Spinal cord (tissue), 10 donors: ENCODE measurements around the gene MYO3A. TPM values are rescaled to one million over a fixed set of nuclear protein-coding genes. Genes with fewer than 3 reads are reported as not detected.
"Not testable (repeated sequence)": the region's sequence is repeated elsewhere in the genome, so short reads cannot be mapped to it uniquely, and the experiment has no call there.

Experiments used
- DNase-seq, 6 donors: peaks; one replicate each; pipeline versions ENCODE4 v3.0.0 to v3.0.0-alpha.2; 2013 to 2015; ENCODE audit warnings: low spot score in 6 of 6, low read depth in 4 of 6
- H3K27ac ChIP-seq: one replicate; pipeline ENCODE4 v1.5.1; 2013; ENCODE audit warnings: low read depth, low read length, control low read depth
- H3K27me3 ChIP-seq: one replicate; pipeline ENCODE4 v1.6.1; 2013; ENCODE audit warnings: low read length; ENCODE audit not compliant: control insufficient read depth, insufficient read depth
- H3K36me3 ChIP-seq: one replicate; pipeline ENCODE4 v1.6.1; 2013; ENCODE audit warnings: low read length; ENCODE audit not compliant: control insufficient read depth, insufficient read depth
- H3K4me1 ChIP-seq: one replicate; pipeline ENCODE4 v1.6.1; 2013; ENCODE audit warnings: low read length; ENCODE audit not compliant: control insufficient read depth, insufficient read depth
- H3K4me3 ChIP-seq: one replicate; pipeline ENCODE4 v1.5.1; 2013; ENCODE audit warnings: low read depth, low read length, control low read depth
- H3K9me3 ChIP-seq: one replicate; pipeline ENCODE4 v1.6.1; 2013; ENCODE audit warnings: low read length; ENCODE audit not compliant: control insufficient read depth, insufficient read depth
- WGBS: methylation state at CpG from one replicate; pipeline ENCODE4 v1.1.5; 2013; ENCODE audit warnings: missing lambda C conversion rate; ENCODE audit not compliant: insufficient coverage; 5-methylcytosine and 5-hydroxymethylcytosine counted together
- polyA plus RNA-seq, 2 donors: library from polyadenylated mRNA; unstranded; fragments of 120-200 nt; gene quantifications; one replicate each; pipeline ENCODE4 v1.2.1, GENCODE V29; 2013; ENCODE audit not compliant: insufficient read length in 2 of 2
- total RNA-seq, 2 donors: library from RNA; depleted of rRNA in 1 of 2; stranded (reverse); fragments of 120-200 nt in 1 of 2; fragments of >200 nt in 1 of 2; gene quantifications; one replicate each; pipeline versions ENCODE4 v1.2.3 to v1.2.4, GENCODE V29; 2013 to 2014
- donor health status: healthy.

MYO3A gene
- total and polyA plus RNA-seq, 4 donors: 2.0 to 4.7 (median 3.9) TPM

- no peak overlapping the region for H3K27ac ChIP-seq
- no peaks in the 10 kb centered on the region for H3K36me3 ChIP-seq
- peak in 3 of 6 donors; percentile 11 to 63 (median 40) for DNase-seq
- H3K9me3 ChIP-seq: no peaks in the 10 kb centered on the region
- no peaks in the 10 kb centered on the region for H3K27me3 ChIP-seq
- WGBS: no CpG with 5 or more reads among the region's 2 CpGs
- no peaks in the 10 kb centered on the region for H3K4me1 ChIP-seq
- no peak overlapping the region for H3K4me3 ChIP-seq
Measured at GRCh38 chr10:25966844-25967243, 32.8 kb downstream of the MYO3A start.

- Histone ChIP-seq H3K36me3 (no peaks in the 10 kb centered on the region), H3K4me3 (no peak overlapping the region), H3K9me3 (no peaks in the 10 kb centered on the region), H3K27ac (no peak overlapping the region), H3K27me3 (no peaks in the 10 kb centered on the region), H3K4me1 (no peaks in the 10 kb centered on the region)
- peak in 1 of 6 donors; percentile 48 for DNase-seq
Measured at GRCh38 chr10:25972631-25973030, 38.6 kb downstream of the MYO3A start.

- H3K27me3 ChIP-seq: no peaks in the 10 kb centered on the region
- WGBS: 76% methylated on average over 3 of the region's 3 CpGs
- H3K4me1 ChIP-seq: no peaks in the 10 kb centered on the region
- H3K9me3 ChIP-seq: no peaks in the 10 kb centered on the region
- H3K36me3 ChIP-seq: no peaks in the 10 kb centered on the region
- DNase-seq: no peak
- H3K4me3 ChIP-seq: no peak overlapping the region
- no peak overlapping the region for H3K27ac ChIP-seq
Measured at GRCh38 chr10:25974897-25975459, 40.9 kb downstream of the MYO3A start.

- H3K4me3 ChIP-seq: no peak overlapping the region
- no peaks in the 10 kb centered on the region for H3K9me3 ChIP-seq
- H3K27ac ChIP-seq: no peak overlapping the region
- no peaks in the 10 kb centered on the region for H3K4me1 ChIP-seq
- no peaks in the 10 kb centered on the region for H3K36me3 ChIP-seq
- WGBS: no CpG with 5 or more reads among the region's 1 CpG
- DNase-seq: no peak
- H3K27me3 ChIP-seq: no peaks in the 10 kb centered on the region
Measured at GRCh38 chr10:25978771-25979170, 44.7 kb downstream of the MYO3A start.

- H3K27me3 ChIP-seq: no peaks in the 10 kb centered on the region
- WGBS: 100% methylated on average over 3 of the region's 3 CpGs
- no peaks in the 10 kb centered on the region for H3K4me1 ChIP-seq
- H3K36me3 ChIP-seq: no peaks in the 10 kb centered on the region
- no peak overlapping the region for H3K27ac ChIP-seq
- no peaks in the 10 kb centered on the region for H3K9me3 ChIP-seq
- no peak overlapping the region for H3K4me3 ChIP-seq
- DNase-seq: no peak
Measured at GRCh38 chr10:25982107-25982506, 48.1 kb downstream of the MYO3A start.

GRCh38 chr10:25988583-25988982 lies 54.6 kb downstream of the MYO3A start:
- Histone ChIP-seq H3K36me3 (no peaks in the 10 kb centered on the region), H3K27ac (no peak overlapping the region), H3K27me3 (no peaks in the 10 kb centered on the region), H3K4me1 (no peaks in the 10 kb centered on the region), H3K9me3 (no peaks in the 10 kb centered on the region), H3K4me3 (no peak overlapping the region)
- peak in 1 of 6 donors; percentile 40 for DNase-seq
- no CpG with 5 or more reads among the region's 2 CpGs for WGBS

GRCh38 chr10:25989951-25990350 lies 55.9 kb downstream of the MYO3A start:
- H3K4me3 ChIP-seq: no peak overlapping the region
- no peaks in the 10 kb centered on the region for H3K4me1 ChIP-seq
- no peaks in the 10 kb centered on the region for H3K9me3 ChIP-seq
- H3K36me3 ChIP-seq: no peaks in the 10 kb centered on the region
- DNase-seq: no peak
- no peak overlapping the region for H3K27ac ChIP-seq
- H3K27me3 ChIP-seq: no peaks in the 10 kb centered on the region
- WGBS: no CpG with 5 or more reads among the region's 3 CpGs

- no peaks in the 10 kb centered on the region for H3K9me3 ChIP-seq
- H3K4me1 ChIP-seq: no peaks in the 10 kb centered on the region
- no peaks in the 10 kb centered on the region for H3K27me3 ChIP-seq
- 97% methylated on average over 4 of the region's 4 CpGs for WGBS
- no peak overlapping the region for H3K27ac ChIP-seq
- DNase-seq: no peak
- H3K4me3 ChIP-seq: no peak overlapping the region
- no peaks in the 10 kb centered on the region for H3K36me3 ChIP-seq
Measured at GRCh38 chr10:25999295-25999981, 65.4 kb downstream of the MYO3A start.

- 100% methylated on average over 1 of the region's 5 CpGs for WGBS
- no peak overlapping the region for H3K27ac ChIP-seq
- no peaks in the 10 kb centered on the region for H3K4me1 ChIP-seq
- H3K27me3 ChIP-seq: no peaks in the 10 kb centered on the region
- no peak overlapping the region for H3K4me3 ChIP-seq
- H3K9me3 ChIP-seq: no peaks in the 10 kb centered on the region
- no peak for DNase-seq
- H3K36me3 ChIP-seq: no peaks in the 10 kb centered on the region
Measured at GRCh38 chr10:26000971-26001370, 66.9 kb downstream of the MYO3A start.

GRCh38 chr10:26002466-26002865 lies 68.4 kb downstream of the MYO3A start:
- WGBS: 96% methylated on average over 5 of the region's 7 CpGs
- not testable (repeated sequence) for H3K4me1 ChIP-seq, DNase-seq, H3K9me3 ChIP-seq, H3K4me3 ChIP-seq, H3K27me3 ChIP-seq, H3K36me3 ChIP-seq, H3K27ac ChIP-seq
